Prostate gland (tissue), 2 donors: Measurements from ENCODE around the gene SLC7A4. TPM values are rescaled to one million over a fixed set of nuclear protein-coding genes. Genes with fewer than 3 reads are reported as not detected.

Experiments used
- DNase-seq: peaks from one replicate; pipeline ENCODE4 v3.0.0-alpha.2; 2019; ENCODE audit warnings: low spot score
- H3K27ac ChIP-seq, 2 donors: fragments of 200-600 bp; sonication (generic); 2 replicates each; pipeline ENCODE4 v1.5.1; 2017 to 2019
- H3K27me3 ChIP-seq: fragments of 200-600 bp; sonication (generic); replicated peaks from 2 replicates; pipeline ENCODE4 v1.5.1; 2019; ENCODE audit not compliant: insufficient read depth
- H3K36me3 ChIP-seq, 2 donors: fragments of 200-600 bp; sonication (generic); 1 replicate in 1 of 2; 2 replicates in 1 of 2; pipeline versions ENCODE4 v1.5.1 to v1.8.1; 2017 to 2019
- H3K4me1 ChIP-seq: fragments of 200-600 bp; sonication (generic); replicated peaks from 2 replicates; pipeline ENCODE4 v1.5.1; 2019
- H3K4me3 ChIP-seq, 2 donors: fragments of 200-600 bp; sonication (generic); 2 replicates each; pipeline ENCODE4 v1.5.1; 2017 to 2019
- H3K9me3 ChIP-seq: fragments of 200-600 bp; sonication (generic); 2 replicates; pipeline ENCODE4 v1.5.1; 2017
- POLR2A ChIP-seq: fragments of 450-650 bp; IDR thresholded peaks from one replicate; pipeline ENCODE4 v1.6.1; 2016; ENCODE audit warnings: antibody characterized with exemption, mild to moderate bottlenecking
- POLR2AphosphoS5 ChIP-seq: sonication (generic); formaldehyde crosslinking; IDR thresholded peaks from one replicate; pipeline ENCODE4 v1.6.1; 2017; ENCODE audit warnings: antibody characterized with exemption
- WGBS: methylation state at CpG from one replicate; pipeline ENCODE4 v1.1.5; 2018; 5-methylcytosine and 5-hydroxymethylcytosine counted together
- intact Hi-C: fragments of 100-400 bp; cut with DNase I; formaldehyde crosslinking; loops from one replicate; pipeline ENCODE4 v1.14.2; 2022
- total RNA-seq, 2 donors: library from RNA; depleted of rRNA; stranded (reverse); fragments of >200 nt; gene quantifications; one replicate each; pipeline ENCODE4 v1.1.0, GENCODE V29; 2016
- TF ChIP-seq, protein P1 (sequence below), 4 experiments: fragments of 200-600 bp in 2 of 4; fragments of 450-650 bp in 2 of 4; sonication (generic) in 2 of 4; IDR thresholded peaks; 1 replicate in 3 of 4; 2 replicates in 1 of 4; pipeline ENCODE4 v1.5.1; 2016 to 2019; ENCODE audit warnings: antibody characterized with exemption in 4 of 4, mild to moderate bottlenecking in 2 of 4, moderate library complexity in 2 of 4

SLC7A4 gene
- total RNA-seq, 2 donors from 2014 or later, result 13.0 to 53.9 TPM

DNA sequence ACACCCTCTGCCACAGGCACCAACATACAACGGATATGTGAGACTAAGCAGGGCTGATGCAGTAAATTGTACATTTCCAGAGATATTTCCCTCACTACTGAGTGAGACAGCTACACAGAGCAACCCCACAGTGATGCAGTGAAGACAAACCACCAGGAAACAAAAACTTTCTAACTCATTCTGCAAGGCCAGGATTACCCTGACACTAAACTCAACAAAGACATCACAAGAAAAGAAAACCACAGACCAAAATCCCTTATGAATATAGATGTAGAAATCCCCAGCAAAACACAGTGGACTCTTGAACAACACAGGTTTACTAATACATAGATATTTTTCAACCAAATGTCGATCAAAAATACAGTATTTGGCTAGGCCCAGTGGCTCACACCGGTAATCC, 1.5 kb upstream of the SLC7A4 start:
- Histone ChIP-seq H3K27ac (no peak overlapping the region), H3K4me1 (peaks cover 5% of the 10 kb centered on the region), H3K27me3 (no peaks in the 10 kb centered on the region), H3K36me3 (no peaks in the 10 kb centered on the region), H3K9me3 (no peaks in the 10 kb centered on the region), H3K4me3 (no peak overlapping the region)
- WGBS, result 94% methylated on average over 3 of the region's 3 CpGs
- no peak for DNase-seq
- TF ChIP-seq, protein P1, sequence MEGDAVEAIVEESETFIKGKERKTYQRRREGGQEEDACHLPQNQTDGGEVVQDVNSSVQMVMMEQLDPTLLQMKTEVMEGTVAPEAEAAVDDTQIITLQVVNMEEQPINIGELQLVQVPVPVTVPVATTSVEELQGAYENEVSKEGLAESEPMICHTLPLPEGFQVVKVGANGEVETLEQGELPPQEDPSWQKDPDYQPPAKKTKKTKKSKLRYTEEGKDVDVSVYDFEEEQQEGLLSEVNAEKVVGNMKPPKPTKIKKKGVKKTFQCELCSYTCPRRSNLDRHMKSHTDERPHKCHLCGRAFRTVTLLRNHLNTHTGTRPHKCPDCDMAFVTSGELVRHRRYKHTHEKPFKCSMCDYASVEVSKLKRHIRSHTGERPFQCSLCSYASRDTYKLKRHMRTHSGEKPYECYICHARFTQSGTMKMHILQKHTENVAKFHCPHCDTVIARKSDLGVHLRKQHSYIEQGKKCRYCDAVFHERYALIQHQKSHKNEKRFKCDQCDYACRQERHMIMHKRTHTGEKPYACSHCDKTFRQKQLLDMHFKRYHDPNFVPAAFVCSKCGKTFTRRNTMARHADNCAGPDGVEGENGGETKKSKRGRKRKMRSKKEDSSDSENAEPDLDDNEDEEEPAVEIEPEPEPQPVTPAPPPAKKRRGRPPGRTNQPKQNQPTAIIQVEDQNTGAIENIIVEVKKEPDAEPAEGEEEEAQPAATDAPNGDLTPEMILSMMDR (IDR thresholded peaks at IDR 0.05), result no peak
- TF ChIP-seq POLR2A, result no peak
- TF ChIP-seq POLR2AphosphoS5, result no peak
- intact Hi-C loops, result no loop called here

DNA sequence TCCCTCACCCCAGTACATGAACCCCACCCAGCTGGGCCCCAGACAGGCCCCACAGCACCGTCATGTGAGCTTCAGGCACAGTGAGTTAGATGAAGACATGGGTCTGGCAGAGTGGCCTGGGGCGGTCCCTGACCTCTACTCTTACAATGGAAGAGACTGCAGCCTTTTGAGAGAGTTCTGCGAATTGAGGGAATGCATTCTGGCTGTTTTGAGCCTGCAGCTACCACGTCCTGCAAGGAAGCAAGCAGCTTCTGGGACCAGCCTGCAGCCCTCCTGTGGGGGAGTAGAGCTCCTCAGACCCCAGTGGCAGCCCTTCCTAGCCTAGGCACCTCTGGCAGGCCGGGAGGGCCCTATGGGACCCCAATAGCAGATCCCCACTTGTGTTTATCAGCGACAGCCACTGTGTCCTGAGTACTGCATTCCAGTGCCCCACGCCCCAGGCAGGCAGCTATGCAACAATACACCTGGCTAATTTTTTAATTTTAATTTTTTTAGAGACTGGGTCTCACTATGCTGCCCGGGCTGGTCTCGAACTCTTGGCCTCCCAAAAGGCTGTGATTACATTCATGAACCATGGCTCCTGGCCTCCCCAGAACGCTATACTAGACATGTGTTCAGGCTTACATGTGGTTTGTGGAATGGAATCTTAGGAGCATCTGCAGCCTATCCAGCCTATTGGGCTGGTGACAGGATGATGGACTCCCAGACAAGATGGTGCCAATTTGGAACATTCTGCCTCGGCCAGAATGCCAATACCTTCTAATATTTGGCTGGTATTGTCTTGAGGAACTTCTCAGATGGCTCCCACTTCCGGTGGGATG, 717 bp upstream of the SLC7A4 start:
- no peaks in the 10 kb centered on the region for H3K9me3 ChIP-seq
- no peaks in the 10 kb centered on the region for H3K36me3 ChIP-seq
- H3K4me3 ChIP-seq, result peak overlapping the region in 1 of 2 donors; percentile 38
- intact Hi-C loops, result no loop called here
- DNase-seq, result no peak
- TF ChIP-seq POLR2AphosphoS5 (no peak), POLR2A (no peak)
- TF ChIP-seq, protein P1 (IDR thresholded peaks at IDR 0.05), result no peak
- H3K27me3 ChIP-seq, result no peaks in the 10 kb centered on the region
- peaks cover 5% of the 10 kb centered on the region for H3K4me1 ChIP-seq
- WGBS, result 89% methylated on average over 11 of the region's 12 CpGs
- no peak overlapping the region for H3K27ac ChIP-seq

DNA sequence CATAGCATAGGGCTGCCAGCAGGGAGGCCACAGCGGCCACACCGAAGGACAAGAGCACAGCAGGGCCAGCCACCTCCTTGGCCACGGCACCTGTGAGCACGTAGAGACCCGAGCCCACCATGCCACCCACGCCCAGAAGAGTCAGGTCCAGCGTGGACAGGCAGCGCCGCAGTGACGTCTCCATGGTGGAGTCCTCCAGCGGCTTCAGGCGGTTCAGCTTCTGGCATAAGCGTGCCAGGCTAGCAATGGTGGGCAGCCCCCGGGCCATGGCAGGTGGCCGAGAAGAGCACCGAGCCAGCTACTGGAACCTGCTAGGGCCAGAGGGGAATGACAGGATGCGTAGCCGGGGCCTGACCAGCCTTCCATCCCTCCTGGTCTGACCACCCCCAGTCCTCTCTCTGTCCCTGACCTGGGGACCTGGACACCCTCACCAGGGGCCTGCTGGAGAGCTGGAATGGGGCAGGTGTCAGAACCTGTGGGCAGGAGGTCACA, 770 bp downstream of the SLC7A4 start:
- no peaks in the 10 kb centered on the region for H3K9me3 ChIP-seq
- H3K36me3 ChIP-seq, result no peaks in the 10 kb centered on the region
- peaks cover 5% of the 10 kb centered on the region for H3K4me1 ChIP-seq
- 92% methylated on average over 18 of the region's 18 CpGs for WGBS
- H3K4me3 ChIP-seq, result peak overlapping the region; percentile 33 to 38
- H3K27ac ChIP-seq, result no peak overlapping the region
- no peak for DNase-seq
- TF ChIP-seq, protein P1 (IDR thresholded peaks at IDR 0.05), result no peak
- TF ChIP-seq POLR2A, result no peak
- TF ChIP-seq POLR2AphosphoS5, result no peak
- no peaks in the 10 kb centered on the region for H3K27me3 ChIP-seq
- intact Hi-C loops, result no loop called here

DNA sequence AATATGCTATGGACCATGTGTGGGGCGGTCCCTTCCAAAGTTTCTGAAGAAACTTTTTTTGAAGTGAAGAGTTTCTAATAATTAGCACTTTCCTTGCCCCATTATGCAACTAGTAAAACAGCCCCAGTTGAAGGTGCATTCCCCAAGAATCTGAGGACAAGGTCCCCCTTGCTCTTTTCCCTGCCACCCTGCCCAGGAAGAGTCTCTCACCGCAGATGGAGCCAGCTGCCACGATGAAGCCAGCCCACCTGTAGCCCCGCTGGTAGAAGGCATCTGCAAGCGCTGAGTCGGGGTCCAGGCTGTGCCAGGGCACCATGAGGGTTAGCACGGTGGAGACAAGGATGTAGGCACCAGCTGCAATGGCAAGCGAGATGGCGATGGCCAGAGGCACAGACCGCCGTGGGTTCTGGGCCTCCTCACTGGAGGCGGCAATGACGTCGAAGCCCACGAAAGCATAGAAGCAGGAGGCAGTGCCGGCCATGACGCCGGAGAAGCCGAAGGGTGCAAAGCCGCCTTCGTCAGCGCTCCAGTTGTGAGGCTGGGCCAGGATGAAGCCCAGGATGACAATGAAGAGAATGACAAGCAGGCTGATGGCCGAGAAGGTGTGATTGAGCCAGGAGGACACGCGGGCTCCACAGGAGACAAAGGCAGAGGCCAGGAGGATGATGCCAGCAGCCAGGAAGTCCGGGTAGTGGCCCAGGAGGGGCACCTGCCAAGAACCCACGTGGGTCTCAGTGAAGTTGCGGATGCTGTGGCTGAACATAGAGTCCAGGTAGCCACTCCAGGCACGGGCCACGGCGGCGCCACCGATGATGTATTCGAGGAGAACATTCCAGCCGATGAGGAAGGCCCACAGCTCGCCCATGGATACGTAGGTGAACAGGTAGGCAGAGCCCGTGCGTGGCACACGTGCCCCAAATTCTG, 1.5 kb downstream of the SLC7A4 start:
- intact Hi-C loops, result no loop called here

More for the DNA sequence above, 1.5 kb downstream of the SLC7A4 start:
- no peaks in the 10 kb centered on the region for H3K9me3 ChIP-seq
- 94% methylated on average over 40 of the region's 40 CpGs for WGBS
- TF ChIP-seq POLR2A (no peak), POLR2AphosphoS5 (no peak)
- TF ChIP-seq, protein P1 (IDR thresholded peaks at IDR 0.05), result no peak
- H3K36me3 ChIP-seq, result no peaks in the 10 kb centered on the region
- H3K27ac ChIP-seq, result no peak overlapping the region
- no peak for DNase-seq
- no peak overlapping the region for H3K4me3 ChIP-seq
- H3K27me3 ChIP-seq, result no peaks in the 10 kb centered on the region
- peaks cover 5% of the 10 kb centered on the region for H3K4me1 ChIP-seq
